Medulla oblongata (tissue), 1 donor: ENCODE data around the gene CFAP77.

Source experiments
- DNase-seq: peaks from one replicate; pipeline ENCODE4 v3.0.0-alpha.2; 2015; ENCODE audit errors: extremely low spot score

Gene CFAP77

GRCh38 chr9:132597073-132597775 lies 187.2 kb downstream of the CFAP77 start:
- peak; percentile 64 for DNase-seq

- no peak for DNase-seq
Observed at GRCh38 chr9:132600326-132600984, 190.4 kb downstream of the CFAP77 start.

GRCh38 chr9:132602207-132602606 lies 192.2 kb downstream of the CFAP77 start:
- no peak for DNase-seq

GRCh38 chr9:132605387-132605786 lies 195.4 kb downstream of the CFAP77 start:
- DNase-seq: no peak

GRCh38 chr9:132606066-132606465 lies 196.1 kb downstream of the CFAP77 start:
- DNase-seq: no peak

- peak; percentile 45 for DNase-seq
Observed at GRCh38 chr9:132609184-132609583, 199.2 kb downstream of the CFAP77 start.

- DNase-seq: no peak
Observed at GRCh38 chr9:132609829-132610228, 199.8 kb downstream of the CFAP77 start.

- no peak for DNase-seq
Observed at GRCh38 chr9:132610661-132611060, 200.7 kb downstream of the CFAP77 start.

GRCh38 chr9:132614324-132614723 lies 204.3 kb downstream of the CFAP77 start:
- DNase-seq: no peak

GRCh38 chr9:132615774-132616173 lies 205.8 kb downstream of the CFAP77 start:
- no peak for DNase-seq

GRCh38 chr9:132616725-132617124 lies 206.7 kb downstream of the CFAP77 start:
- DNase-seq: no peak

GRCh38 chr9:132622159-132622558 lies 212.1 kb downstream of the CFAP77 start:
- no peak for DNase-seq
